HG03558 (cell line): ENCODE data around the gene IMMP2L.

Experiments used
- ATAC-seq: cut with Tn5 transposase; IDR thresholded peaks from one replicate; pipeline ENCODE4 v1.9.1; 2021; ENCODE audit warnings: moderate number of reproducible peaks; ENCODE audit not compliant: unreplicated experiment; ENCODE audit errors: extremely low read depth

IMMP2L gene

GRCh38 chr7:110813986-110814385 is 748.3 kb downstream of the IMMP2L start:
- no peak for ATAC-seq

GRCh38 chr7:110809832-110810231 is 752.5 kb downstream of the IMMP2L start:
- no peak for ATAC-seq

GRCh38 chr7:110808361-110808760 is 753.9 kb downstream of the IMMP2L start:
- no peak for ATAC-seq

DNA sequence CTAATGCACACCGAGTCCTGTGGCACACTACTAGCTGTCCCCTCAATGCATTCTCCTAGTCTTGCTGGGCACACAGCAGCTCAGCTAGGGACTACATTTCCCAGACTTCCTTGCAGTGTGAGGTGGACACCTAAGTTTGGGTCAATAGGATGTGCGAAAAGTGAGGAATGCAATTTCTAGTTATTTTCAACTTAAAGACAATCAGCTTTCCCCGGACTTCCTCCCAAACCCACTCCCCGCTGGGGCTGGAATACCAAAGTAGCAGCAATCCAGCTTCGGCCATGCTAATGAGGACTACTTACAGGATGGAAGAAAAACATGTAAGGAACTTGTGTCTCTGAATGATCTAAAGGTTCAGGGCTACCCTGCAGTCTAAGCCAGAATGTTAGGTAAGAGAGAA is 757.8 kb downstream of the IMMP2L start:
- ATAC-seq: no peak

DNA sequence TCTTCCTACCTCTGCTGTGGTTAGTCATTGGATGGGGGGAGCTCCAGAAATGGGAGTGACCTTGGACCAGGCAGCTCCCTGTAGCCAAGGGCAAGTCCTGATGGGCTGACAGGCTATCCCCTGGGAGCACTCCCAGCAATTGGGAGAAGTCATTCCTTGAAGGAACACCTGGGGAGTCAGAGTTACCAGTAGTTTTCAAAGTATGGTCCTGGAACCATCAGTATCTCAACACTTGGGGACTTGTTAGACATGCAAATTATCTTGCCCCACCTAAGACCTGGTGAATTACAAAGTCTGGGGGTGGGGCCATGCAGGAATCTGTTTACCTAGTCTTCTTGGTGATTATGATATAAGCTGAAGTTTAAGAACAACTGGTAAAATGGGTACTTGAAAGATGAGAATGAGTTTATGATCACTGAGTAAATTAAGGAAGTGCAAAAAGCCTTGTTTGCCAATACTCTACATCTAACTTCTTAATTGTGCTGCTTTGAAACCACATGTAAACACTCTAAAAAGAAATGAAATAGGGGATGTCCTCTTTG is 758.6 kb downstream of the IMMP2L start:
- no peak for ATAC-seq

- ATAC-seq: peak; percentile 63
Observed at GRCh38 chr7:110801502-110801901, 760.8 kb downstream of the IMMP2L start.

DNA sequence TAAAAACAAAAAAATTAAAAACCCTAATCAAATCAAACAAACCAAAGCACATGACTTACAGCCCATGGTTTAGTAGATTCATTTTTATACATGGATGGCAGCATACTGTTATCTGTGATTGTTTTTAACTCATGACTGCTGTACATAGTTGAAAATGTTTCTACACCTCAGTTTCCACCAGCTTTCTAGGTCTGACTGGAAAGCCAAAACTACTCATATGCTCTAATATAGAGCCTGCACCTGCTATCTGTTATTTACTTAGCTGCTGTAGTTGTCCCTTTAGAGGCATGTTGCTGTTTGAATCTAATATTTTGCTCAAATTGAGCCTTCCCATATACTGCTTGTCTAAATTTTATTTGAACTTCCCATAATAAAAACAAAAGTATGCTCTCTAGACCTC is 761.3 kb downstream of the IMMP2L start:
- ATAC-seq: no peak

GRCh38 chr7:110797656-110798055 is 764.6 kb downstream of the IMMP2L start:
- no peak for ATAC-seq

DNA sequence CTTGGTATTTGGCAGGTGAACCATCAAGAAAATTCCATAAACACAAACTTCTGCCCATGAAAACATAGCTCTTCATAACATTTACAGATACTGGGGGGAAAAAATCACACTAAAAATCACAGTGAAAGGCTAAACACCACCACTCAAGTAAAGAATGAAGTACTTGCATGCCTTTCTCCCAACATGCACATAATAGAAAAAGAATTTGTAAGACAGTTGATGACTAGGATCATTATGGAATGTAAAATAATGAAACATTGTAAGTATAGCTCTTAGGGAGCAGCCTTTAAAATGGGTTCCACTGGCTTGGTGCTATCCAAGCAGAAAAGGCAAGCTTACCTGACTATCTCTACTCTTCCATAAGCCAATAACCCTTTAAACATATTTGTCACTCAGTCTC is 771.3 kb downstream of the IMMP2L start:
- ATAC-seq: no peak

DNA sequence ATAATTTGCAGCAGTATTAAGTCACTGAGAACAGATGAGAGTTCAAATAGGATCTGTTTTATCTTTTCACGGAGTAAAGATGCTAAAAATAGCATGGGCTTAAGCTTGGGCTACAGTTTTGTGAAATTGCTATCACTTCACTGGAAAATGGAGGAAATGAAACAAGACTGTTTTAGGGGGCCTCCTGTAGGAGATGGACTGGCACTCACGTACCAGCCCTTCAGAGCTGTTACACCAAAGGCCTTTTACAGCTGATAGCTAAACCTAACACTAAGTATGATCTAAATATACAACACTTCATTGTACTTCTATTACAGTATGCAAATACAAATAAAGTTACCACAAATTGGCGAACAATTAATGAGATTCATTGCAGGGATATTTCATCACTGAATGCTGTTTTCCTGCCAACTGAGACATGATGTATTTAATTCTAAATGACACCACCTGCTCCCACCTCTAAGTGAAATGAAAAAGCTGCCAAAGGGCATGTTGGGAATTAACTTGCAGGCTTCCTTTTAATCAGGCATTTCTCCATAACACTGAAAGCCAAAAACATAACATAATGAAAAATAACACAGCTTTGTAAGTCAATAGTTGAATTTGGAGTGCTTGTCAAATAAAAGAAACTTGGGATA is 775.8 kb downstream of the IMMP2L start:
- no peak for ATAC-seq

DNA sequence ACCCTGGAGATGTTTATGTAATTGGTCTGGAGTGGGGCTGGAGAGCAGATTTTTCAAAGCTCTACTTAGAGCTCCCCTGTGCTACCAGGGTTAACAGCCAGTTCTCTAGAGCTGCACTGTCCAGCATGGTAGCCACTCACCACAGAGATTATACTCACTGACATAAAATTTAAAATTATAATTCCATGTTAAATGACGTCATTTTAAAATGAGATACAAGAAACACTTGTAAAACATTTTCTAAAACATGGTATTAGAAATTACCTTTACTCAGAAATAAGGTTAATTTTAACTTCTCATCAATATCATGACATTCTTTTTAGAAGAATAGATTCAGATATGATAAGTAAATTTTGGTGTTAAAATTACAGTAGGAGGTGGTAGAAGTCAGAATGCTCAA is 777.5 kb downstream of the IMMP2L start:
- ATAC-seq: no peak

DNA sequence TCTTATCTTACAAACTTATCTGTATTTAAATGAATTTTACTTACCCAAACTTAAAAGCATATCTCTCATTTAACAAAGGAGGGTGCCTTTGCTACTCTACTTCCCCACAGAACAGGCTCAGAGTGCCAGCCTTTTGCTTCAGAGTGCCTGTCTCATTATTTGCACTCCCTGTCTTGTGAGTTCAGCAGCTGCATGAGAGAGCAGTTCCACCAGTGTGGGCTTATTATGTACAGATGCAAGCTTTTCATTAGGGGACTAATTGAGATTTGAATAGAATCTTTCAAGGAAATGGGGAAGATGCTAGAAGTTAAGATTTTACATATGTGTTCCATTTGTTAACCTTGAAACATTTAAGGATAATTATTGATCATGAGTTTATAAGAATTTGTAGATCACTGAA is 781.6 kb downstream of the IMMP2L start:
- no peak for ATAC-seq

- no peak for ATAC-seq
Observed at GRCh38 chr7:110779339-110779738, 783.0 kb downstream of the IMMP2L start.

- ATAC-seq: no peak
Observed at GRCh38 chr7:110775046-110775445, 787.2 kb downstream of the IMMP2L start.

GRCh38 chr7:110774071-110774470 is 788.2 kb downstream of the IMMP2L start:
- no peak for ATAC-seq

DNA sequence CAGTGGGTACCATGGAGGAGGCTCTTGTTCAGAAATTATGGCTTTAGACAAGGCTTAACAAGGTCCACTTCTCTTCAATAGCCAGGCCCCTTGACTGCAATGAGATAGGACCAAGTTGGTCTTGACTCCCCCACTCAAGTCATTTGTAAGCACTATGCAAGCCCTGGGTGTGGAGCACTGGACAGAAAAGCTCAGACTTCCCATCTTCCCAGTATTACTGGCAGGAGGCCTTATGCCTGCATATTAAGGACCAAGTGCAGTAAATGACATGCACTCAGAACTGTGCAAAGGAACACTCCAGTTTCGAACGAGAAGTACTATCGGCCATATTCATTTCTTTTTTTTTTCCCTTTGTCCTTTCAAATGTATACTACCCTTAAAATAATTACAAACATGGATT is 789.7 kb downstream of the IMMP2L start:
- no peak for ATAC-seq

GRCh38 chr7:110771717-110772116 is 790.6 kb downstream of the IMMP2L start:
- ATAC-seq: no peak

GRCh38 chr7:110767550-110768110 is 794.7 kb downstream of the IMMP2L start:
- ATAC-seq: no peak

DNA sequence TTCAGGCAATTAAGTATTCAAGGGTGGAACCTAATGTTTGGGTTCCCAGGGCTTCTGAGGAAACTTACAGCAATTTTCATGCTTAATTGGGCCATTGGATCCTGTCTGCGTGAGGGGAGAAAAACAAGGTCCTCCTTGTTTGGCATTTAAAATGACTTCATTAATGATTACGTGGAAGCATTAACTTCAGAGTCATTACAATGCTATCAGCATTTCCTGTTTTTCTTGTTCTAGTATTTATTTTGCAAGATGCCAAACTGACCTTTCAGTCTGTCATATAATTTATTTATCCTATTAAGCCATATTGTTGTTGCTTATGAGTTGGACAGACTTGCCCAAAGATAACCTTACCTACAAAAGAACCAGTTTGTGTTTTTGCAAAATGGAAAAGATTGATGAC is 795.4 kb downstream of the IMMP2L start:
- no peak for ATAC-seq

DNA sequence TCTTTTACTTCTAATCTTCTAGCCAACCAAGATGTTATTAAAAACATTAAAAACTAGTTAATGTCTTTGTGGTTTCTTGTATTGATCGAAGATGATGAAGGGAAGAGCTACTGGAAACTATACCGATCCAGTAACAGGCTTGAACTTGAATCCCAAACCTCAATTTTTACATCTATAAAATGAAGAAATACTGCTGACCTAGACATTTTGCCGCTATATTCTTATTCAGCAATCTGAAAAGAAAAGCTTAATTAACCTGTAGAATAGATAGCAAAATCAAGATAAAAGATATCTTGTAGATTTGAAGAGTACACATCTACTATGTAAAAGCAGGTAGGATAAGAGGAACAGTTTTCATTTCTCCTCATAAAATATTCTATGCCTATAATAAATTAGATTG is 797.4 kb downstream of the IMMP2L start:
- ATAC-seq: no peak

GRCh38 chr7:110762546-110763225 is 799.6 kb downstream of the IMMP2L start:
- ATAC-seq: no peak

DNA sequence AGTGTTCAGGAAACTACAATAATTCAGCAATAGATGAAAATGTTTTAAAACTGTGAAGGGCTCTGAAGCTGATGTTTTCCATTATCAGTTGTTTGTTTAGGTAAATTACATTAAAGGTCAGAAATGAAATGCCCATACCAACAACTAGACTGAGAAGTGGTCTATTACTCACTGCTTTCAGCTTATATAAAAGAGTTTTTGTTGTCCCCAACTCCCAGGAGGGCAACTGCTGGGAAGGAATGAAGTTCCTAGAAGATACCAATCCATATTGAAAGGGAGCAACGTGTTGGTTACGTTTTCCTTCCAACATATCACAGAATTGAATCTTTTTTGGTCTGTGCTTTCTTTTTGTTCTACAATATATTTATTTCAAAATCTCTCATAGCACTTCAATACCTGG is 802.0 kb downstream of the IMMP2L start:
- ATAC-seq: no peak
